HepG2 (cell line): ENCODE results near the gene INTS1. TPM values are rescaled to one million over a fixed set of nuclear protein-coding genes. Genes with fewer than 3 reads are reported as not detected.

Experiments
- ASH2L ChIP-seq: fragments of 300-600, 200-600 bp; sonication (generic); IDR thresholded peaks from 2 replicates; pipeline ENCODE4 v1.7.0; 2017; ENCODE audit warnings: low read depth, mild to moderate bottlenecking, moderate library complexity, mixed read lengths, low read length; ENCODE audit not compliant: insufficient read length
- BATF2 ChIP-seq: sonication (generic); formaldehyde crosslinking; IDR thresholded peaks from 2 replicates; pipeline ENCODE4 v1.8.0; 2022; ENCODE audit warnings: mild to moderate bottlenecking, missing genetic modification reagents, moderate library complexity
- BORCS8-MEF2B ChIP-seq: sonication (generic); formaldehyde crosslinking; IDR thresholded peaks from 2 replicates; pipeline ENCODE4 v1.8.0; 2022; ENCODE audit warnings: mild to moderate bottlenecking, missing genetic modification reagents
- DBP ChIP-seq: sonication (generic); formaldehyde crosslinking; IDR thresholded peaks from 2 replicates; pipeline ENCODE4 v1.4.0; 2020; ENCODE audit warnings: missing genetic modification reagents; ENCODE audit errors: not compliant biosample characterization
- FOSL2 ChIP-seq: sonication (generic); formaldehyde crosslinking; IDR thresholded peaks from 2 replicates; pipeline ENCODE4 v1.4.0; 2020; ENCODE audit warnings: missing genetic modification reagents
- HDAC1 ChIP-seq: sonication (generic); formaldehyde crosslinking; IDR thresholded peaks from 2 replicates; pipeline ENCODE4 v1.5.1; 2020; ENCODE audit warnings: mild to moderate bottlenecking, missing genetic modification reagents
- HNRNPL ChIP-seq: fragments of 200-400 bp; formaldehyde crosslinking; IDR thresholded peaks from 2 replicates; pipeline ENCODE4 v1.6.1; 2017; ENCODE audit warnings: mild to moderate bottlenecking, low read depth, low read length
- LCORL ChIP-seq, 2 experiments: fragments of 450-650 bp in 1 of 2; sonication (generic) in 1 of 2; formaldehyde crosslinking in 1 of 2; IDR thresholded peaks; 2 replicates each; pipeline versions ENCODE4 v1.5.0 to v1.6.1; 2017 to 2020; ENCODE audit warnings: antibody characterized with exemption in 1 of 2, missing genetic modification reagents in 1 of 2
- MAX ChIP-seq: IDR thresholded peaks from 2 replicates; pipeline ENCODE4 v1.6.1; 2012; ENCODE audit warnings: inconsistent platforms
- MLLT10 ChIP-seq: sonication (generic); formaldehyde crosslinking; IDR thresholded peaks from 2 replicates; pipeline ENCODE4 v1.4.0; 2020; ENCODE audit warnings: missing genetic modification reagents
- MYPOP ChIP-seq: sonication (generic); formaldehyde crosslinking; IDR thresholded peaks from 2 replicates; pipeline ENCODE4 v1.8.1; 2023; ENCODE audit warnings: mild to moderate bottlenecking, moderate library complexity, missing genetic modification reagents
- SKI ChIP-seq: fragments of 450-650 bp; IDR thresholded peaks from one replicate; pipeline ENCODE4 v1.6.1; 2018; ENCODE audit warnings: mild to moderate bottlenecking; ENCODE audit not compliant: partially characterized antibody
- ZBTB37 ChIP-seq: sonication (generic); formaldehyde crosslinking; IDR thresholded peaks from 2 replicates; pipeline ENCODE4 v1.4.0; 2020; ENCODE audit warnings: mild to moderate bottlenecking, missing genetic modification reagents
- ZFP91 ChIP-seq: sonication (generic); formaldehyde crosslinking; IDR thresholded peaks from 2 replicates; pipeline ENCODE4 v1.9.0; 2022; ENCODE audit warnings: missing genetic modification reagents, mild to moderate bottlenecking, borderline replicate concordance
- ZNF136 ChIP-seq: sonication (generic); formaldehyde crosslinking; IDR thresholded peaks from 2 replicates; pipeline ENCODE4 v1.8.1; 2022; ENCODE audit warnings: low read depth, mild to moderate bottlenecking, moderate library complexity, missing genetic modification reagents
- ZNF329 ChIP-seq: sonication (generic); formaldehyde crosslinking; IDR thresholded peaks from 2 replicates; pipeline ENCODE4 v1.9.0; 2021; ENCODE audit warnings: low read depth, mild to moderate bottlenecking, missing genetic modification reagents
- ZNF503 ChIP-seq: sonication (generic); formaldehyde crosslinking; IDR thresholded peaks from 2 replicates; pipeline ENCODE4 v1.4.0; 2020; ENCODE audit warnings: missing genetic modification reagents
- ZNF672 ChIP-seq: sonication (generic); formaldehyde crosslinking; IDR thresholded peaks from 2 replicates; pipeline ENCODE4 v1.8.1; 2022; ENCODE audit warnings: missing genetic modification reagents
- ZNF761 ChIP-seq: sonication (generic); formaldehyde crosslinking; conservative IDR thresholded peaks from 2 replicates; pipeline ENCODE4 v1.4.0; 2020; ENCODE audit warnings: mild to moderate bottlenecking, missing genetic modification reagents
- ZSCAN25 ChIP-seq: sonication (generic); formaldehyde crosslinking; IDR thresholded peaks from 2 replicates; pipeline ENCODE4 v1.8.0; 2022; ENCODE audit warnings: mild to moderate bottlenecking, missing genetic modification reagents
- polyA plus RNA-seq, 8 experiments: library from polyadenylated mRNA; depleted of rRNA in 3 of 8; stranded (reverse) in 7 of 8; unstranded in 1 of 8; fragments of >200 nt; fragmentation: Illumina TruSeq in 4 of 8; extraction: Trizol in 4 of 8; gene quantifications; 2 replicates each; pipeline versions ENCODE4 v1.2.1 to v1.2.3, GENCODE V29; 2011 to 2016; ENCODE audit warnings: low read depth in 4 of 8, missing spikeins in 1 of 8, mixed read lengths in 1 of 8; ENCODE audit not compliant: insufficient read depth in 1 of 8
- total RNA-seq, 5 experiments: library from RNA; depleted of rRNA; stranded (reverse); fragments of >200 nt; fragmentation: Illumina TruSeq; extraction: Trizol; gene quantifications; 2 replicates each; pipeline ENCODE4 v1.2.3, GENCODE V29; 2016; ENCODE audit warnings: low read depth in 1 of 5

Gene INTS1
- total and polyA plus RNA-seq, 2 of the 13 experiments (the other 11 are each of a cell fraction or from before 2014, with no cell fraction given) = 13.7 to 29.0 TPM

GRCh38 chr7:1536743-1537534 lies 32.8 kb upstream of the INTS1 start (continued):
- TF ChIP-seq BATF2 (CRISPR knock-in tag) (peak; percentile 66; the same call in 1 of the 2 replicates), ZNF329 (CRISPR knock-in tag) (peak; percentile 66; the same call in 1 of the 2 replicates), ASH2L (peak; percentile 91), ZBTB37 (CRISPR knock-in tag) (peak; percentile 81; the same call in 1 of the 2 replicates), FOSL2 (peak; percentile 100), ZNF761 (no peak), ZNF136 (CRISPR knock-in tag) (0 out of 2 replicates have a peak, but pooled peaks have one; percentile 67), MYPOP (CRISPR knock-in tag) (peak; percentile 78; the same call in 1 of the 2 replicates), ZFP91 (CRISPR knock-in tag) (peak; percentile 86; the same call in 1 of the 2 replicates), MLLT10 (CRISPR knock-in tag) (no peak), SKI (peak; percentile 72), HNRNPL (peak; percentile 91), ZNF672 (CRISPR knock-in tag) (no peak), ZNF503 (CRISPR knock-in tag) (peak; percentile 84; the same call in 1 of the 2 replicates), HDAC1 (CRISPR knock-in tag) (peak; percentile 99), LCORL (IDR thresholded peaks at IDR 0.05) (no peak), LCORL (CRISPR knock-in tag; IDR thresholded peaks at IDR 0.05) (peak; percentile 96), BORCS8-MEF2B (no peak), ZSCAN25 (CRISPR knock-in tag) (peak; percentile 56; the same call in 1 of the 2 replicates), MAX (peak; percentile 83), DBP (peak; percentile 56)
